OCI-LY3 (cell line): ENCODE measurements around the gene FUT8.

Experiments
- H2AFZ ChIP-seq: fragments of 200-600, 300-600 bp; shearing (Covaris generic); 2 replicates; pipeline ENCODE4 v1.6.0; 2014; ENCODE audit warnings: antibody characterized with exemption, low read depth, low read length
- H3K27ac ChIP-seq: fragments of 200-600, 300-600 bp; sonication (generic); 2 replicates; pipeline ENCODE4 v1.5.1; 2014; ENCODE audit warnings: mild to moderate bottlenecking, low read length, moderate library complexity, mixed read lengths
- H3K27me3 ChIP-seq: fragments of 200-600, 300-600 bp; sonication (generic); 2 replicates; pipeline ENCODE4 v1.6.1; 2014; ENCODE audit warnings: low read depth, low read length, mixed read lengths
- H3K36me3 ChIP-seq: fragments of 200-600, 300-600 bp; sonication (generic); replicated peaks from 2 replicates; pipeline ENCODE3; 2014; ENCODE audit warnings: low read depth, low read length, mixed read lengths
- H3K4me1 ChIP-seq: fragments of 300-600, 200-600 bp; sonication (generic); 2 replicates; pipeline ENCODE4 v1.6.1; 2014; ENCODE audit warnings: low read length, mixed read lengths
- H3K4me2 ChIP-seq: fragments of 200-600, 300-600 bp; sonication (generic); 2 replicates; pipeline ENCODE4 v1.6.1; 2014; ENCODE audit warnings: low read length, mixed read lengths
- H3K4me3 ChIP-seq: fragments of 300-600, 200-600 bp; sonication (generic); 2 replicates; pipeline ENCODE4 v1.5.1; 2014; ENCODE audit warnings: antibody characterized with exemption, mild to moderate bottlenecking, low read length, moderate library complexity
- H3K79me2 ChIP-seq: fragments of 300-600, 200-600 bp; shearing (Covaris generic); 2 replicates; pipeline ENCODE4 v1.6.1; 2014; ENCODE audit warnings: mild to moderate bottlenecking, low read length, mixed read lengths
- H3K9ac ChIP-seq: fragments of 300-600, 200-600 bp; shearing (Covaris generic); 2 replicates; pipeline ENCODE4 v1.6.0; 2014; ENCODE audit warnings: mild to moderate bottlenecking, low read length, moderate library complexity
- H3K9me3 ChIP-seq: fragments of 200-600, 300-600 bp; shearing (Covaris generic); 2 replicates; pipeline ENCODE4 v1.6.1; 2014; ENCODE audit warnings: low read length, mixed read lengths; ENCODE audit not compliant: insufficient read depth
- H4K20me1 ChIP-seq: fragments of 200-600, 300-600 bp; sonication (generic); 2 replicates; pipeline ENCODE4 v1.6.1; 2016; ENCODE audit warnings: low read length, mixed read lengths; ENCODE audit not compliant: insufficient read depth
- CTCF ChIP-seq: fragments of 200-600, 300-600 bp; sonication (generic); IDR thresholded peaks from 2 replicates; pipeline ENCODE4 v1.5.1; 2014; ENCODE audit warnings: antibody characterized with exemption, low read length, low read depth
- EZH2phosphoT487 ChIP-seq: fragments of 200-600 bp; shearing (Covaris generic); IDR thresholded peaks from 2 replicates; pipeline ENCODE4 v1.6.1; 2018; ENCODE audit warnings: antibody characterized with exemption, mixed run types, low read depth

FUT8 gene

GRCh38 chr14:65550779-65551643 is 138.5 kb downstream of the FUT8 start:
- Histone ChIP-seq H3K27me3 (no peaks in the 10 kb centered on the region), H2AFZ (no peak overlapping the region), H3K4me1 (no peaks in the 10 kb centered on the region), H3K9me3 (no peaks in the 10 kb centered on the region), H3K9ac (no peak overlapping the region), H3K36me3 (no peaks in the 10 kb centered on the region), H3K27ac (no peak overlapping the region), H3K79me2 (no peaks in the 10 kb centered on the region), H3K4me3 (no peak overlapping the region), H4K20me1 (no peaks in the 10 kb centered on the region), H3K4me2 (no peak overlapping the region)
- TF ChIP-seq EZH2phosphoT487 = no peak

DNA sequence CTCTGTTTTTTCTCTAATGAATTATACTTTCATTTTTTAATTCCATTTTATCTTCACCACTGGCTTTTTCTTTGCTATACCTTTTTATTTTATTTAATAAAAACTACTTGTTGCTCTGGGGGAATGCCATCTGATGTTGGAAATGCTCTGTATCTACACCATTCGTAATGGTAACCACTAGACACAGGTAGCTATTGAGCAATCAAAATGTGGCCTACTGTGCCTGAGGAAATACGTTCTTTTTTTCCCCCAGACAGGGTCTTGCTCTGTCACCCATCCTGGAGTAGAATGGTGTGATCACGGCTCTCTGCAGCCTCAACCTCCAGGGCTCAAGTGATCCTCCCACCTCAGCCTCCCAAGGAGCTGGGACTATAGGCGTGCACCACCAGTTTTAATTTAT is 140.2 kb downstream of the FUT8 start:
- no peaks in the 10 kb centered on the region for H3K79me2 ChIP-seq
- no peaks in the 10 kb centered on the region for H4K20me1 ChIP-seq
- no peak overlapping the region for H3K4me2 ChIP-seq
- H3K36me3 ChIP-seq = no peaks in the 10 kb centered on the region
- H3K4me1 ChIP-seq = no peaks in the 10 kb centered on the region
- no peaks in the 10 kb centered on the region for H3K27me3 ChIP-seq
- H3K27ac ChIP-seq = no peak overlapping the region
- no peak overlapping the region for H3K4me3 ChIP-seq
- no peak overlapping the region for H3K9ac ChIP-seq
- H3K9me3 ChIP-seq = no peaks in the 10 kb centered on the region
- H2AFZ ChIP-seq = no peak overlapping the region
- TF ChIP-seq EZH2phosphoT487 (no peak), CTCF (no peak)

- H3K79me2 ChIP-seq = no peaks in the 10 kb centered on the region
- no peaks in the 10 kb centered on the region for H4K20me1 ChIP-seq
- H2AFZ ChIP-seq = no peak overlapping the region
- H3K4me2 ChIP-seq = no peak overlapping the region
- H3K9me3 ChIP-seq = no peaks in the 10 kb centered on the region
- no peaks in the 10 kb centered on the region for H3K27me3 ChIP-seq
- no peak overlapping the region for H3K9ac ChIP-seq
- H3K27ac ChIP-seq = no peak overlapping the region
- no peaks in the 10 kb centered on the region for H3K36me3 ChIP-seq
- H3K4me3 ChIP-seq = no peak overlapping the region
- H3K4me1 ChIP-seq = no peaks in the 10 kb centered on the region
- TF ChIP-seq CTCF = no peak
- no peak for TF ChIP-seq EZH2phosphoT487
These were observed 142.3 kb downstream of the FUT8 start for GRCh38 chr14:65554837-65555236.

DNA sequence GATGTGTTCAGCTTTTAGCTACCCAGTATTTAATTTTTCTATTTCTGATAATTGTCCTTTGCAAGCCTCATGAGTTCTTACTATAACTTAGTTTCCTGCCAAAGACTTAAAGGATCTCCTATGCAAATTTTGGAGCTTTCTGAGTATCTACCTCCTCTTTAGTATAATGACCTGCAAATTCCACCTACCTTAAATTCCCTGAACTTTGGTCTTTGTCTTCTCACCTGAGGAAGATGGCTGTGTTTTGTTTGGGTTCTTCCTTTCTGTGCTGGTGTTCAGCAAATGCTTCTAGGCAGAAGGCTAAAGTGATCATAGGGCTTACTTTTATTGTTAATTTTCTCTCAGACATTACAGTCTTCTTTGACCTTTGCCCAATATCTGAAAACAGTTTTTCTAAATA is 142.8 kb downstream of the FUT8 start:
- Histone ChIP-seq H3K9ac (no peak overlapping the region), H3K4me2 (no peak overlapping the region), H3K79me2 (no peaks in the 10 kb centered on the region), H3K4me1 (no peaks in the 10 kb centered on the region), H3K4me3 (no peak overlapping the region), H3K9me3 (no peaks in the 10 kb centered on the region), H3K36me3 (no peaks in the 10 kb centered on the region), H2AFZ (no peak overlapping the region), H3K27me3 (no peaks in the 10 kb centered on the region), H4K20me1 (no peaks in the 10 kb centered on the region), H3K27ac (no peak overlapping the region)
- TF ChIP-seq EZH2phosphoT487 = no peak
- no peak for TF ChIP-seq CTCF
